ENCODE results near the gene EXOC6B.

Gene EXOC6B

GRCh38 chr2:72367530-72368225 is 458.2 kb downstream of the EXOC6B start:
- peak; percentile 3 for DNase-seq (ENCODE audit: low read depth, low spot score)

- no peak for DNase-seq (ENCODE audit: low read depth, low spot score)
Observed at GRCh38 chr2:72363406-72363805, 462.4 kb downstream of the EXOC6B start.

- DNase-seq (ENCODE audit: low read depth, low spot score), result no peak
Observed at GRCh38 chr2:72362733-72363132, 463.1 kb downstream of the EXOC6B start.

GRCh38 chr2:72361521-72361920 is 464.3 kb downstream of the EXOC6B start:
- DNase-seq (ENCODE audit: low read depth, low spot score), result no peak

GRCh38 chr2:72361042-72361441 is 464.8 kb downstream of the EXOC6B start:
- no peak for DNase-seq (ENCODE audit: low read depth, low spot score)

GRCh38 chr2:72350852-72351251 is 475.0 kb downstream of the EXOC6B start:
- DNase-seq (ENCODE audit: low read depth, low spot score), result no peak

GRCh38 chr2:72349016-72349415 is 476.8 kb downstream of the EXOC6B start:
- DNase-seq (ENCODE audit: low read depth, low spot score), result no peak

- no peak for DNase-seq (ENCODE audit: low read depth, low spot score)
Observed at GRCh38 chr2:72347081-72347480, 478.8 kb downstream of the EXOC6B start.

- no peak for DNase-seq (ENCODE audit: low read depth, low spot score)
Observed at GRCh38 chr2:72341639-72342038, 484.2 kb downstream of the EXOC6B start.

GRCh38 chr2:72340665-72341064 is 485.2 kb downstream of the EXOC6B start:
- no peak for DNase-seq (ENCODE audit: low read depth, low spot score)

- DNase-seq (ENCODE audit: low read depth, low spot score), result no peak
Observed at GRCh38 chr2:72338076-72338475, 487.8 kb downstream of the EXOC6B start.

GRCh38 chr2:72332720-72333119 is 493.1 kb downstream of the EXOC6B start:
- no peak for DNase-seq (ENCODE audit: low read depth, low spot score)

- no peak for DNase-seq (ENCODE audit: low read depth, low spot score)
Observed at GRCh38 chr2:72330652-72331051, 495.2 kb downstream of the EXOC6B start.

- DNase-seq (ENCODE audit: low read depth, low spot score), result no peak
Observed at GRCh38 chr2:72326759-72327158, 499.1 kb downstream of the EXOC6B start.

- no peak for DNase-seq (ENCODE audit: low read depth, low spot score)
Observed at GRCh38 chr2:72325592-72326422, 500.0 kb downstream of the EXOC6B start.

GRCh38 chr2:72316774-72317173 is 509.1 kb downstream of the EXOC6B start:
- DNase-seq (ENCODE audit: low read depth, low spot score), result no peak

- no peak for DNase-seq (ENCODE audit: low read depth, low spot score)
Observed at GRCh38 chr2:72300147-72300684, 525.6 kb downstream of the EXOC6B start.

- no peak for DNase-seq (ENCODE audit: low read depth, low spot score)
Observed at GRCh38 chr2:72293620-72294019, 532.2 kb downstream of the EXOC6B start.

GRCh38 chr2:72292433-72292832 is 533.4 kb downstream of the EXOC6B start:
- no peak for DNase-seq (ENCODE audit: low read depth, low spot score)

GRCh38 chr2:72291059-72291458 is 534.8 kb downstream of the EXOC6B start:
- DNase-seq (ENCODE audit: low read depth, low spot score), result no peak

GRCh38 chr2:72289736-72290135 is 536.1 kb downstream of the EXOC6B start:
- DNase-seq (ENCODE audit: low read depth, low spot score), result no peak

- no peak for DNase-seq (ENCODE audit: low read depth, low spot score)
Observed at GRCh38 chr2:72289283-72289682, 536.5 kb downstream of the EXOC6B start.

GRCh38 chr2:72278046-72278445 is 547.8 kb downstream of the EXOC6B start:
- no peak for DNase-seq (ENCODE audit: low read depth, low spot score)
